GM12873 (cell line): ENCODE results near the gene ACAN.
A peak's percentile ranks its signal among the peaks of the same experiment; 100 is the strongest.

Experiments used
- TF ChIP-seq, protein P1 (sequence below): IDR thresholded peaks from 2 replicates; pipeline ENCODE4 v1.5.1; 2012; ENCODE audit warnings: low read depth, mild to moderate bottlenecking, moderate library complexity, low read length, control low read depth; ENCODE audit not compliant: insufficient read depth; ENCODE audit errors: missing control alignments

Gene ACAN

DNA sequence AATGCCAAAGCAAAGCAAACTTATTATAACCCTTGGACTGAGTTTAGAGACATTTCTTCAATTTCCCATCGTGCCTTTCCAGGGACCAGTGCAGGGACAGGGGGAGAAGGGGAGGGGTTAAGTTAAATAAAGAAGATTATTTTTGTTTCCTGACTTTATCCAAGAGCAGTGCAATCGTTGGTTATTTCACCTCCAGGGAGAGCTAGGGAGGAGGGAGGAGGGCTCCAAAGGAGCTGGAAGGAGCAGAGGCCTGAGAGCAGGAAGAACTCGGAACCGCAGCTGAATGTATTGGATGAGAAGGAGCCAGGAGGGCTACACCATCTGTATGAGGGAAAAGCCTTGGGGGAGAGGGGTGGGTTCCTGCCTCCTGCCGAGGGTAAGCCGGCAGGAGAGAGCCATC is 71.4 kb downstream of the ACAN start:
- TF ChIP-seq, protein P1, sequence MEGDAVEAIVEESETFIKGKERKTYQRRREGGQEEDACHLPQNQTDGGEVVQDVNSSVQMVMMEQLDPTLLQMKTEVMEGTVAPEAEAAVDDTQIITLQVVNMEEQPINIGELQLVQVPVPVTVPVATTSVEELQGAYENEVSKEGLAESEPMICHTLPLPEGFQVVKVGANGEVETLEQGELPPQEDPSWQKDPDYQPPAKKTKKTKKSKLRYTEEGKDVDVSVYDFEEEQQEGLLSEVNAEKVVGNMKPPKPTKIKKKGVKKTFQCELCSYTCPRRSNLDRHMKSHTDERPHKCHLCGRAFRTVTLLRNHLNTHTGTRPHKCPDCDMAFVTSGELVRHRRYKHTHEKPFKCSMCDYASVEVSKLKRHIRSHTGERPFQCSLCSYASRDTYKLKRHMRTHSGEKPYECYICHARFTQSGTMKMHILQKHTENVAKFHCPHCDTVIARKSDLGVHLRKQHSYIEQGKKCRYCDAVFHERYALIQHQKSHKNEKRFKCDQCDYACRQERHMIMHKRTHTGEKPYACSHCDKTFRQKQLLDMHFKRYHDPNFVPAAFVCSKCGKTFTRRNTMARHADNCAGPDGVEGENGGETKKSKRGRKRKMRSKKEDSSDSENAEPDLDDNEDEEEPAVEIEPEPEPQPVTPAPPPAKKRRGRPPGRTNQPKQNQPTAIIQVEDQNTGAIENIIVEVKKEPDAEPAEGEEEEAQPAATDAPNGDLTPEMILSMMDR = no peak

DNA sequence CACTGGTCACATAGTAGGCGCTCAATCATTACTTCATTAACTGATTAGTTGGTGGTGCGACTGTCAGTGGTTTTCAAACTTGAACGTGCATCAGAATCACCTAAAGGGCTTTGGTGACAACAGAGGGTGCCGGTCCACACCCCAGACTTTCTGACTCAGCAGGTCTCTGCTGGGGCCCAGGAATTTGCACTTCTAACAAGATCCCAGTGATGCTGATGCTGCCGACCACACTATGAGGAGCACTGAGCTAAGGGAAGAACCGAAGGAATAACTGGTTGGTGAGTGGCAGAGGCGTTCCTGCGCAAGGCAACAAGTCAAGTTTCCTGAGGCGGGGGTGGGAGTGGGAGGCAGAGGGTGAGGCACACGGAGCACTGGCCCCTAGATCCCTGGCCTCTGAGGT is 73.3 kb downstream of the ACAN start:
- TF ChIP-seq, protein P1 = no peak

DNA sequence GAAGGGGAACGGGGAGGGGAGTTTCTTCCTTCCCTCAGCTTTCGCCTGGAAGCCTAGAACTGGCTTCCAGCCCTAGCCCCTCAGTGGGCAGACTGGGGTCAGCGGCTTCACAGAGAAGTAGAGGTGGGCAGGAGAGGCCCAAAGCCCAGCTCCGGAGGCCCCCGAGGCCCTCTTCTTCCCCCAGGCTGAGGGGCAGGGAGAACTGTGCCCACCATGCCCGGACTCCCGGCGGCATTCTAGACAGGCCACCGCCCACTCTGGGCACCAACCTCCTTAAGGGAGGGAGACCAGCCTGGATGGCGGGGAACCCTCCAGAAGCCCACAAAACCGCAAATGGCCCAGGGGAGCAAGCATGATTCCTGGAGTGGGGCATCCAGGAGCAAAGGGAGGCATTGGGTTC is 74.2 kb downstream of the ACAN start:
- TF ChIP-seq, protein P1 = no peak

DNA sequence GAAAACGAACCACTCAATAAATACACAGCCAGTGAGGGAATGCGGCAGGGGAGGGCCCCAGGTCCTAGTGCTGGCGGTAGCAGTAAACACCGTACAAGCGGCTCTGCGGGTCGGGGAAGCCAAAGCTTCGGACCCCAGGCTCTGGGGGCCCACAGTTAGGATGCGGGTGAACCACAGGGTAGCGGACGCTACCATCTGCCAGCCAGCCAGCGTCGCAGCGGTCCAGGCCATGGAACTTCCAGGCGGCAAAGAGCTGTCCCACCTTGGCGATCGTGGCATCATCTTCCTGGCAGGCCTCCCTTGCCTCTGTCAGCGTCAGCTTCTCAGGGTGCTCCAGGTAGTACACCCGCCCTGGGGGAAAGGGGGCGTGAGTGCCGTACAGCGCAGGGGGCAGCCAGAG is 74.7 kb downstream of the ACAN start:
- TF ChIP-seq, protein P1 = no peak

DNA sequence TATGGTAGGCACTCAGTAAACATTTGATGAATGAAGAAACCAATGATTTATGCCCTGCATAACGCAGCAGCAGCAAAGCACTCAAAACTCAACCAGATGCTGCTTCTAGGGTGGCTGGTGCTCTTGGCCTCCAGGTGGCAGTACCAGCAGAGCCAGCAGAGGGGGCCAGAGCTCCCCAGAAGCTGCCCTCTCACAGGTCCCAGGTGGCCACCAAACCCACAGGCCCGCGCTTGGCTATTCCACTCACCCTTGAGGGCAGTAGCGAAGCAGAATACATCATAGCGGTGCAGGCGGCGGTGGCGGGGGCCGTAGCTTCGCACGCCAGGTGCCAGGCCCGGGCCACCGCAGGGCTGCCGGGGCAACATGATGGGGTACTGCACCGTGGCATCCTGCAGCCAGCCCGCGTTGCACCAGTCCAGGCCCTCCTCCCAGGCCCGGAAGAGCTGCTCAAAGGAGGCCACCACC is 75.5 kb downstream of the ACAN start:
- TF ChIP-seq, protein P1 = peak; percentile 84

DNA sequence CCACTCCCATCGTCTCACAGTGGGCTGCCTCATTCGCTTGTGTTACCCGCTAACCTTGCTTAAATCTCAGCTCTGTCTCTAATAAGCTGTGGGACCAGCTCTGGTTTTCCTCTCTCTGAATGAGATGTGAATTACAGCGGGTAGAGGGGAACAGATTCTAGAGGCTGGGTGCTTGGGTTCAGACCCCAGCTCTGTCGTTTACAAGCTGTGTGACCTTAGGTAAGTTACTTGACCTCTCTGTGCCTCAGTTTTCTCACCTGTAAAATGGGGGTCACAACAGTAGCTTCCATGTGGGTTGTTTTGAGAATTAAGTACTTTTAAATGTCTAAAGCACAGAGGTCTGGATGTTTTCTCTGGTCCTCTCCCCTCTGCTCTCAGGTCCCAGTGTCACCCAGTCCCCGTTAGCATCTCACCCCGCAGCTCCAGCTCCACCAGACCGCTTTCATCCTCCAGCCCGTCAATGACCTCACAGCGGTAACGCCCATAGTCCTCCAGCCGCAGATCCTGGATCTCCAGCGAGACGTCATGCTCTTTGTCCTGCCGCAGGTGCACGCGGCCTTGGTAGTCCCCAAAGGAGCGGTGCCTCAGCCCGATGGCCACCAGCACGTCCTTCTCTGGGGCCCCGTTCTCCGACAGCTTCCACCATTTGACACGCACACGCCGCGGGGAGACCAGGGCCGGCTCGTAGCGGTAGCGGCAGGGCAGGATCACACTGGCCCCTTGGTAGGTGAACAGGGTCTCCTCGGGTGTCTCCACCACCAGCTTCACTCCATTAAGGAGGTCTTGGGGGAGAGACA is 77.9 kb downstream of the ACAN start:
- TF ChIP-seq, protein P1 = no peak

DNA sequence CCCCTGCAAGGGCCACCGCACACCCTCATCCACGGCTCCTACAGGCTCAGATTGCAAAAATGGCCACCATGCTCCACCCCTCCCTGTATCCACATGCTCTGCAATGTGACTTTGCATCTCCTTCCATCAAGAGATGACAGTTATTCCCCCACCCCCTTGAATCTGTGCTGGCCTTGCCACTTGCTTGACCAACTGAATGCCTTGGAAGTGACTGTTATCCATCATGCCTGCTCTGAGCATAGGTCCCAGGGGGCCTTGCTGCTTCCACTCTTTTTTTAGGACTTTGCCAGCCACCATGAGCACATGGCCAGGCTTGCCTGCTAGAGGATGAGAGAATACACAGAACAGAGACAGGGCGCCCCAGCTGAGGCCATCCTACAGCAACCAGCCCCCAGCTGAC is 78.5 kb downstream of the ACAN start:
- TF ChIP-seq, protein P1 = no peak

DNA sequence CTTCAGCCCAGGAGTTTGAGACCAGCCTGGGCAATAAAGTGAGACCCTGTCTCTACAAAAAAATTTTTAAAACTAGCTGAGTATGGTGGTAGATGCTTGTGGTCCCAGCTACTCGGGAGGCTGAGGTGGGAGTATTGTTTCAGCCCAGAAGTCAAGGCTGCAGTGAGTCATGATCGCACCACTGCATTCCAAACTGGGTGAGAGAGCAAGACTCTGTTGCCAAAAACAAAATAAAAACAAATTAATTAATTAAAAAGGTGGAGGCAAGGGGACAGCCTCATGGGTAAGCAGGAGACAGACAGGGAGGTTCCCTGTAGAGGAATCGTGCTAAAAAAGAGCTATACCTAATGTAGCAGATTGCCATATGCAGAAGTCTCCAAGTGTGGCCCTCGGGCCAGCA is 79.5 kb downstream of the ACAN start:
- TF ChIP-seq, protein P1 = no peak
